ENCODE measurements around the gene RASAL2. TPM values are rescaled to one million over a fixed set of nuclear protein-coding genes. Genes with fewer than 3 reads are reported as not detected.

The RASAL2 gene
- total and polyA plus RNA-seq, 2 of the 4 experiments (the other 2 are of a cell fraction), result 13.1 to 20.6 TPM

- Histone ChIP-seq H3K56ac (ENCODE audit: extremely low read depth, insufficient read depth, low read length) (no peak overlapping the region), H4K5ac (ENCODE audit: low read depth, low read length) (peak overlapping the region; percentile 9; the same call in 1 of the 2 replicates), H2AFZ (replicated peaks; ENCODE audit: low read length, poor library complexity) (no peak overlapping the region), H2AK9ac (replicated peaks; ENCODE audit: low read depth, low read length, poor library complexity) (no peak overlapping the region), H3K23ac (ENCODE audit: low read depth, low read length) (peak overlapping the region; percentile 10; the same call in 1 of the 2 replicates), H4K91ac (ENCODE audit: insufficient read depth, low read depth, low read length) (no peak overlapping the region), H3K4me3 (ENCODE audit: insufficient read depth, low read depth, low read length) (no peak overlapping the region), H3K27me3 (ENCODE audit: control insufficient read depth, insufficient read depth, low read length) (no peaks in the 10 kb centered on the region), H4K20me1 (ENCODE audit: insufficient read depth, low read length) (no peaks in the 10 kb centered on the region), H3K4ac (ENCODE audit: low read depth, low read length) (no peak overlapping the region), H3K79me1 (ENCODE audit: low read depth in 1 of 2, low read length in 2 of 2) (peaks cover 12 to 29% of the 10 kb centered on the region in 2 experiments; a peak in 3 of 4 replicates), H3K9me3 (ENCODE audit: control insufficient read depth, insufficient read depth, low read length) (no peaks in the 10 kb centered on the region), H3K9me1 (ENCODE audit: insufficient read depth, low read length) (peaks cover 8% of the 10 kb centered on the region; the same call in 1 of the 2 replicates), H3K14ac (replicated peaks; ENCODE audit: low read depth, low read length) (peak overlapping the region; percentile 10; the same call in 1 of the 2 replicates), H3K36me3 (ENCODE audit: control insufficient read depth, insufficient read depth, low read length) (no peaks in the 10 kb centered on the region), H3K9ac (ENCODE audit: low read depth, low read length) (no peak overlapping the region), H2BK15ac (ENCODE audit: low read depth, low read length) (peak overlapping the region; percentile 65; the same call in 2 of the 3 replicates), H2BK120ac (ENCODE audit: low read depth, low read length) (peak overlapping the region; percentile 51; the same call in 1 of the 2 replicates), H3K27ac (ENCODE audit: insufficient read depth, low read length) (no peak overlapping the region), H2BK20ac (ENCODE audit: low read depth, low read length) (0 out of 2 replicates have a peak overlapping the region, but pooled peaks have one; percentile 6), H3K18ac (ENCODE audit: low read depth, low read length) (peak overlapping the region; percentile 35; the same call in 1 of the 2 replicates), H2AK5ac (ENCODE audit: low read depth, low read length) (no peak overlapping the region), H2BK5ac (ENCODE audit: low read depth, low read length, poor library complexity, severe bottlenecking) (peak overlapping the region; percentile 4), H3K4me2 (ENCODE audit: low read depth, low read length) (peak overlapping the region; percentile 63; the same call in 1 of the 2 replicates), H4K8ac (ENCODE audit: low read depth in 2 of 2, low read length in 2 of 2) (peak overlapping the region in 1 of 2 experiments; percentile 29; a peak in 1 of 4 replicates), H3K4me1 (ENCODE audit: control insufficient read depth, insufficient read depth, low read length) (peaks cover 11% of the 10 kb centered on the region)
- no peak for TF ChIP-seq CEBPB (IDR thresholded peaks at IDR 0.05; ENCODE audit: low read depth, low read length)
- TF ChIP-seq USF2 (IDR thresholded peaks at IDR 0.05; ENCODE audit: low read depth, low read length), result no peak
- no peak for TF ChIP-seq BHLHE40 (IDR thresholded peaks at IDR 0.05; ENCODE audit: low read depth, low read length)
- no peak for TF ChIP-seq MXI1 (IDR thresholded peaks at IDR 0.05; ENCODE audit: borderline replicate concordance, low read depth, low read length)
- TF ChIP-seq RAD21 (IDR thresholded peaks at IDR 0.05; ENCODE audit: low read length), result no peak
- no peak for TF ChIP-seq RFX5 (IDR thresholded peaks at IDR 0.05; ENCODE audit: low read depth, low read length)
- no peak for TF ChIP-seq POLR2A (IDR thresholded peaks at IDR 0.05; ENCODE audit: low read depth, low read length)
- TF ChIP-seq CHD1 (IDR thresholded peaks at IDR 0.05; ENCODE audit: low read depth, low read length), result no peak
- TF ChIP-seq RCOR1 (IDR thresholded peaks at IDR 0.05; ENCODE audit: insufficient replicate concordance, low read length), result no peak
- TF ChIP-seq, protein P1, sequence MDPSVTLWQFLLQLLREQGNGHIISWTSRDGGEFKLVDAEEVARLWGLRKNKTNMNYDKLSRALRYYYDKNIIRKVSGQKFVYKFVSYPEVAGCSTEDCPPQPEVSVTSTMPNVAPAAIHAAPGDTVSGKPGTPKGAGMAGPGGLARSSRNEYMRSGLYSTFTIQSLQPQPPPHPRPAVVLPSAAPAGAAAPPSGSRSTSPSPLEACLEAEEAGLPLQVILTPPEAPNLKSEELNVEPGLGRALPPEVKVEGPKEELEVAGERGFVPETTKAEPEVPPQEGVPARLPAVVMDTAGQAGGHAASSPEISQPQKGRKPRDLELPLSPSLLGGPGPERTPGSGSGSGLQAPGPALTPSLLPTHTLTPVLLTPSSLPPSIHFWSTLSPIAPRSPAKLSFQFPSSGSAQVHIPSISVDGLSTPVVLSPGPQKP (IDR thresholded peaks at IDR 0.05; ENCODE audit: borderline replicate concordance, low read depth, low read length), result no peak
- no peak for TF ChIP-seq MAZ (IDR thresholded peaks at IDR 0.05; ENCODE audit: borderline replicate concordance, low read depth, low read length)
- TF ChIP-seq FOS (IDR thresholded peaks at IDR 0.05; ENCODE audit: low read depth, low read length), result no peak
- no peak for TF ChIP-seq SMC3 (IDR thresholded peaks at IDR 0.05; ENCODE audit: low read depth, low read length)
- no peak for TF ChIP-seq NFE2L2 (IDR thresholded peaks at IDR 0.05; ENCODE audit: low read depth, low read length)
- no peak for TF ChIP-seq MAFK (IDR thresholded peaks at IDR 0.05; ENCODE audit: low read depth, low read length)
- TF ChIP-seq, protein P2, sequence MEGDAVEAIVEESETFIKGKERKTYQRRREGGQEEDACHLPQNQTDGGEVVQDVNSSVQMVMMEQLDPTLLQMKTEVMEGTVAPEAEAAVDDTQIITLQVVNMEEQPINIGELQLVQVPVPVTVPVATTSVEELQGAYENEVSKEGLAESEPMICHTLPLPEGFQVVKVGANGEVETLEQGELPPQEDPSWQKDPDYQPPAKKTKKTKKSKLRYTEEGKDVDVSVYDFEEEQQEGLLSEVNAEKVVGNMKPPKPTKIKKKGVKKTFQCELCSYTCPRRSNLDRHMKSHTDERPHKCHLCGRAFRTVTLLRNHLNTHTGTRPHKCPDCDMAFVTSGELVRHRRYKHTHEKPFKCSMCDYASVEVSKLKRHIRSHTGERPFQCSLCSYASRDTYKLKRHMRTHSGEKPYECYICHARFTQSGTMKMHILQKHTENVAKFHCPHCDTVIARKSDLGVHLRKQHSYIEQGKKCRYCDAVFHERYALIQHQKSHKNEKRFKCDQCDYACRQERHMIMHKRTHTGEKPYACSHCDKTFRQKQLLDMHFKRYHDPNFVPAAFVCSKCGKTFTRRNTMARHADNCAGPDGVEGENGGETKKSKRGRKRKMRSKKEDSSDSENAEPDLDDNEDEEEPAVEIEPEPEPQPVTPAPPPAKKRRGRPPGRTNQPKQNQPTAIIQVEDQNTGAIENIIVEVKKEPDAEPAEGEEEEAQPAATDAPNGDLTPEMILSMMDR (conservative IDR thresholded peaks at IDR 0.05; ENCODE audit: low read depth, low read length), result no peak
- in situ Hi-C loops (cut with MboI; ENCODE audit: low sequenced_read_pairs), result no loop called here
- intact Hi-C loops (cut with micrococcal nuclease), result no loop called here
- ChIA-PET CTCF (interaction anchor here (0.6 kb wide), 1 partner anchor 224 kb away, joined by 9 read pairs; no protein-coding TSS in a partner anchor), POLR2A (ENCODE audit: unreplicated experiment) (no interaction called here)
- no CpG with 5 or more reads among the region's 2 CpGs for WGBS, 2 experiments (ENCODE audit: extremely low coverage in 2 of 2, insufficient read length in 1 of 2)
- BruUV-seq (replicated peaks), result no TSS peak
- DNase-seq, result no peak
- dilution Hi-C loops (cut with HindIII; ENCODE audit: low sequenced_read_pairs, unreplicated experiment), result no loop called here
- no peak for ATAC-seq (ENCODE audit: low read depth)
These were observed 248.8 kb downstream of the RASAL2 start for GRCh38 chr1:178342745-178343144.
